Measurements from ENCODE around the gene DAPK1. TPM values are rescaled to one million over a fixed set of nuclear protein-coding genes. Genes with fewer than 3 reads are reported as not detected.
A peak's percentile ranks its signal among the peaks of the same experiment; 100 is the strongest.

DAPK1 gene
- total RNA-seq, 1 donor from 2014 or later: 168 TPM

- intact Hi-C loops (cut with DNase I): no loop called here
- no peak overlapping the region for H3K27ac ChIP-seq
- TF ChIP-seq, protein P1, sequence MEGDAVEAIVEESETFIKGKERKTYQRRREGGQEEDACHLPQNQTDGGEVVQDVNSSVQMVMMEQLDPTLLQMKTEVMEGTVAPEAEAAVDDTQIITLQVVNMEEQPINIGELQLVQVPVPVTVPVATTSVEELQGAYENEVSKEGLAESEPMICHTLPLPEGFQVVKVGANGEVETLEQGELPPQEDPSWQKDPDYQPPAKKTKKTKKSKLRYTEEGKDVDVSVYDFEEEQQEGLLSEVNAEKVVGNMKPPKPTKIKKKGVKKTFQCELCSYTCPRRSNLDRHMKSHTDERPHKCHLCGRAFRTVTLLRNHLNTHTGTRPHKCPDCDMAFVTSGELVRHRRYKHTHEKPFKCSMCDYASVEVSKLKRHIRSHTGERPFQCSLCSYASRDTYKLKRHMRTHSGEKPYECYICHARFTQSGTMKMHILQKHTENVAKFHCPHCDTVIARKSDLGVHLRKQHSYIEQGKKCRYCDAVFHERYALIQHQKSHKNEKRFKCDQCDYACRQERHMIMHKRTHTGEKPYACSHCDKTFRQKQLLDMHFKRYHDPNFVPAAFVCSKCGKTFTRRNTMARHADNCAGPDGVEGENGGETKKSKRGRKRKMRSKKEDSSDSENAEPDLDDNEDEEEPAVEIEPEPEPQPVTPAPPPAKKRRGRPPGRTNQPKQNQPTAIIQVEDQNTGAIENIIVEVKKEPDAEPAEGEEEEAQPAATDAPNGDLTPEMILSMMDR (IDR thresholded peaks at IDR 0.05): no peak
- H3K4me1 ChIP-seq: peaks cover 23% of the 10 kb centered on the region
- H3K36me3 ChIP-seq: peaks cover 13% of the 10 kb centered on the region
- no peak for DNase-seq
- no peaks in the 10 kb centered on the region for H3K9me3 ChIP-seq
- no peak for ATAC-seq
- H3K4me3 ChIP-seq: no peak overlapping the region
- H3K27me3 ChIP-seq: no peaks in the 10 kb centered on the region
These were observed 108.0 kb downstream of the DAPK1 start for GRCh38 chr9:87605676-87606075.

DNA sequence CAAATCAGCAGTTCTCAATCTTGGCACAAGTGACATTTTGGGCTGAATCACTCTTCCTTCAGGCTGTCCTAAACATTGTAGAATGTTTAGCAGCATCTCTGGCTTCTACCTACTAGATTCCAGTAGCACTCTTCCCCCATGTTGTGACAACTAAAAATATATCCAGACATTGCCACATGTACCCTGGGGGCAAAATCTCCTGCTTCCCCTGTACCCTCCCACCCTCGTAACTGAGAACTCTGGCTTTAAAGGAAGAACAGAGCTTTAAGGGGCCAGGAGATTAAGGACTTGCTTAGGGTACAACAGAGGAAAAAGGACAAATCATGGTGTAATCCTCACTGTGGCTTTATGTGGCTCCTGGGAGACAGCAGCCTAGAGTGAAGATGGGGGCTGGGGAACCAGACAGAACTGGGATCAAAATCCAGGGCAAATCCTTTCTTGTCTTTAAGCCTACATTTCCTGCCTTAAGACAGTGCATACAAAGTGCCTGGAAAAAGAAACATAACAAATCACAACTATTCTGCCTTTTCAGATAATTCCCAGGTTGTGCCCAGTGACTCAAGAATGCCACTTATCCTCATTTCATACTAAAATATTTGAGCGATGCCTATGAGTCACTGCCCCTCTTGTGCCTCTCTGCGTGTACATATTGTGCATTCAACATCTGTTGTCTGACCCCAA lies 109.3 kb downstream of the DAPK1 start:
- peaks cover 13% of the 10 kb centered on the region for H3K36me3 ChIP-seq
- intact Hi-C loops (cut with DNase I): no loop called here
- peak overlapping the region; percentile 31 for H3K27ac ChIP-seq
- no peaks in the 10 kb centered on the region for H3K9me3 ChIP-seq
- DNase-seq (no peak), ATAC-seq (peak; percentile 57)
- H3K27me3 ChIP-seq: no peaks in the 10 kb centered on the region
- no peak overlapping the region for H3K4me3 ChIP-seq
- TF ChIP-seq, protein P1 (IDR thresholded peaks at IDR 0.05): no peak
- peaks cover 23% of the 10 kb centered on the region for H3K4me1 ChIP-seq

GRCh38 chr9:87607859-87608258 lies 110.2 kb downstream of the DAPK1 start:
- Histone ChIP-seq H3K4me1 (peaks cover 30% of the 10 kb centered on the region), H3K27ac (no peak overlapping the region)
- ATAC-seq: peak; percentile 71

DNA sequence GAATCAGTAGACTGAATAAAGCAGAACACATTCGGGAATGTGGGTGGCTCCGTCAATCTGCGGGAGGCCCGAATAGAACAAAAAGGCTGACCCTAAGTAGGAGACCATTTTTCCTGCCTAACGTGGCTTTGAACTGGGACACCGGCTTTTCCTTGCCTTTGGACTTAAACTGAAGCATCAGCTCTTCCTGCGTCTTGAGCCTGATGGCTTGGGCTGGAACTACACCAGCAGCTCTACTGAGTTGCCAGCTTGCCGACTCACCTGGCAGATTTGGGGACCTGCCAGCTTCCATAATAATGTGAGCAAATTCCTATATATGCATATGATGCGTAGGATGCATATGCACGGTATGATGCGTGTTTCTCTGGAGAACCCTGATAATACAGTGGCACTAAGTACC lies 111.3 kb downstream of the DAPK1 start:
- intact Hi-C loops (cut with DNase I): no loop called here
- Histone ChIP-seq H3K27me3 (no peaks in the 10 kb centered on the region), H3K36me3 (peaks cover 13% of the 10 kb centered on the region), H3K4me1 (peaks cover 37% of the 10 kb centered on the region), H3K27ac (no peak overlapping the region), H3K4me3 (no peak overlapping the region), H3K9me3 (no peaks in the 10 kb centered on the region)
- DNase-seq (no peak), ATAC-seq (no peak)
- TF ChIP-seq, protein P1 (IDR thresholded peaks at IDR 0.05): no peak

More at GRCh38 chr9:87607859-87608258, 110.2 kb downstream of the DAPK1 start:
- DNase-seq: no peak
- H3K4me3 ChIP-seq: no peak overlapping the region
- H3K36me3 ChIP-seq: peaks cover 13% of the 10 kb centered on the region
- H3K27me3 ChIP-seq: no peaks in the 10 kb centered on the region
- no peaks in the 10 kb centered on the region for H3K9me3 ChIP-seq
- TF ChIP-seq, protein P1 (IDR thresholded peaks at IDR 0.05): no peak
- intact Hi-C loops (cut with DNase I): no loop called here

DNA sequence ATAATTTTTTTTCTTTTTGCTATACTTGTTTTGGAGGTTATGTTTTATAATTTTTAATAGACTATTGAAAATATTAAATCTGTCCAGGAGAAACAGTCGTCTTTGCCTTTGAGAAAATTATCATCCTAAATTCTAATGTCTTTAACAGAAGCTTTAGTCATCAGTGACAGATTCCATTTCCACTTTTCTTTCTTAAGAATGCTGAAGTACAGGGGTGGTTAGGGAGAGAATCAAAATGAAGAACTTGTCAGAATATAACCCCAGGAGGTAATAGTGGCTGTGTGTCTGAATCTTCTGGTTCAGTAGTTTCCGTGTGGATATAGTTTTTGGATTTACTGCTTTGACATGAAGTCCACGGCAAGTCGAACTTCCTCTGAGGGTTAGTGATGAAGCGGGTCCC lies 111.8 kb downstream of the DAPK1 start:
- TF ChIP-seq, protein P1 (IDR thresholded peaks at IDR 0.05): no peak
- Histone ChIP-seq H3K27me3 (no peaks in the 10 kb centered on the region), H3K9me3 (no peaks in the 10 kb centered on the region), H3K4me1 (peaks cover 41% of the 10 kb centered on the region), H3K36me3 (peaks cover 13% of the 10 kb centered on the region), H3K4me3 (no peak overlapping the region), H3K27ac (no peak overlapping the region)
- ATAC-seq (no peak), DNase-seq (no peak)
- intact Hi-C loops (cut with DNase I): no loop called here

All from upper lobe of right lung (tissue), 1 donor.